Measurements from ENCODE around the gene BEND6. TPM values are rescaled to one million over a fixed set of nuclear protein-coding genes. Genes with fewer than 3 reads are reported as not detected.

The BEND6 gene
- total and polyA plus RNA-seq, 2 donors (not counting 1 experiment from before 2014, with no cell fraction given): 9.7 to 12.6 TPM

DNA sequence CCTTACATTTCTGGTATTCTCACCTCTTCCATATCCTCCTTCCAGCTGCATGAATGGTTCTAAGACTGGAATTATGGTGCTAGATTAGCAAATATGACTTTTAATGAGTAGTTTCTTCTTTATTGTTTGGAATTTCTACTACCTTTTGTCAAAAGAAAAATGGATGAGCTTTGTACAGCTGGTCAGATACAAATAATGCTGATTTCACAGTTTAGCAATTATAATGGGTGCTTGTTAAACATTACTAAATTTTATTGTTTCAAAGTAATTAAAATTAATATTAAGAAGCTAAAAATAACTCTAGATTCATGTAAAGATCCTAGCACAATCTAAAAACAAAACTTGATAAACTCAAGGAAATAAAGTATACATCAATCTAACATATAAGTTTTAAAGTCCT, 32.3 kb upstream of the BEND6 start:
- H3K27me3 ChIP-seq (ENCODE audit: control insufficient read depth, insufficient read depth, low read length): no peaks in the 10 kb centered on the region
- H3K27ac ChIP-seq (ENCODE audit: insufficient read depth, low read length): no peak overlapping the region
- no peak overlapping the region for H2AFZ ChIP-seq (ENCODE audit: low read length)
- DNase-seq (ENCODE audit: low read depth in 2 of 2): no peak
- H3K4me1 ChIP-seq (ENCODE audit: control insufficient read depth, extremely low read depth, insufficient read depth, low read length): peaks cover 2% of the 10 kb centered on the region
- peaks cover 6% of the 10 kb centered on the region for H3K79me2 ChIP-seq (ENCODE audit: control insufficient read depth, insufficient read depth, low read length)
- H4K20me1 ChIP-seq (ENCODE audit: control insufficient read depth, extremely low read depth, insufficient read depth, low read length): no peaks in the 10 kb centered on the region
- H3K9me3 ChIP-seq (ENCODE audit: control insufficient read depth, insufficient read depth, low read depth, low read length): no peaks in the 10 kb centered on the region
- no peak overlapping the region for H3K4me3 ChIP-seq (replicated peaks in 1 of 4; ENCODE audit: control extremely low read depth in 1 of 4, insufficient read depth in 1 of 4, low read depth in 3 of 4, low read length in 4 of 4)
- no peak overlapping the region for H3K4me2 ChIP-seq (ENCODE audit: extremely low read depth, insufficient read depth, low read length)
- no peak for TF ChIP-seq EZH2 (IDR thresholded peaks at IDR 0.05; ENCODE audit: low read length, missing control alignments)
- TF ChIP-seq, protein P1, sequence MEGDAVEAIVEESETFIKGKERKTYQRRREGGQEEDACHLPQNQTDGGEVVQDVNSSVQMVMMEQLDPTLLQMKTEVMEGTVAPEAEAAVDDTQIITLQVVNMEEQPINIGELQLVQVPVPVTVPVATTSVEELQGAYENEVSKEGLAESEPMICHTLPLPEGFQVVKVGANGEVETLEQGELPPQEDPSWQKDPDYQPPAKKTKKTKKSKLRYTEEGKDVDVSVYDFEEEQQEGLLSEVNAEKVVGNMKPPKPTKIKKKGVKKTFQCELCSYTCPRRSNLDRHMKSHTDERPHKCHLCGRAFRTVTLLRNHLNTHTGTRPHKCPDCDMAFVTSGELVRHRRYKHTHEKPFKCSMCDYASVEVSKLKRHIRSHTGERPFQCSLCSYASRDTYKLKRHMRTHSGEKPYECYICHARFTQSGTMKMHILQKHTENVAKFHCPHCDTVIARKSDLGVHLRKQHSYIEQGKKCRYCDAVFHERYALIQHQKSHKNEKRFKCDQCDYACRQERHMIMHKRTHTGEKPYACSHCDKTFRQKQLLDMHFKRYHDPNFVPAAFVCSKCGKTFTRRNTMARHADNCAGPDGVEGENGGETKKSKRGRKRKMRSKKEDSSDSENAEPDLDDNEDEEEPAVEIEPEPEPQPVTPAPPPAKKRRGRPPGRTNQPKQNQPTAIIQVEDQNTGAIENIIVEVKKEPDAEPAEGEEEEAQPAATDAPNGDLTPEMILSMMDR (conservative IDR thresholded peaks at IDR 0.05 in 1 of 2, IDR thresholded peaks at IDR 0.05 in 1 of 2; ENCODE audit: low read depth in 1 of 2, low read length in 2 of 2): no peak
- H3K9ac ChIP-seq (ENCODE audit: insufficient read depth, low read length): no peak overlapping the region
- H3K36me3 ChIP-seq (ENCODE audit: control insufficient read depth, insufficient read depth, low read length): no peaks in the 10 kb centered on the region

DNA sequence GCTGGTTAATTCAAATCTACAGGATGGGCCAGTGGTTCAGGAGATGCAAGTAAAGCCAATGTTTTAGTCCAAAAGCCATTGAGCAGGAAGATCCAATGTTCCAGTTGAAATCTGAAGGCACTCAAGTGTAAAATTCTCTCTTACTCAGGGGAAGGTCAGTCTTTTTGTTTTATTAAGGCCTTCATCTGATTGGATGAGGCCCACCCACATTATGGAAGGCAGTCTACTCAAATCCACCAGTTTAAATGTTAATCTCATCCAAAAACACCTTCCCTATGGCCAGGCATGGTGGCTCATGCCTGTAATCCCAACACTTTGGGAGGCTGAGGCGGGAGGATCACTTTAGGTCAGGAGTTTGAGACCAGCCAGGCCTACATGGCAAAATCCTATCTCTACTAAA, 31.3 kb upstream of the BEND6 start:
- no peaks in the 10 kb centered on the region for H3K36me3 ChIP-seq (ENCODE audit: control insufficient read depth, insufficient read depth, low read length)
- peaks cover 8% of the 10 kb centered on the region for H3K79me2 ChIP-seq (ENCODE audit: control insufficient read depth, insufficient read depth, low read length)
- no peaks in the 10 kb centered on the region for H3K9me3 ChIP-seq (ENCODE audit: control insufficient read depth, insufficient read depth, low read depth, low read length)
- H3K4me1 ChIP-seq (ENCODE audit: control insufficient read depth, extremely low read depth, insufficient read depth, low read length): peaks cover 6% of the 10 kb centered on the region
- H3K27me3 ChIP-seq (ENCODE audit: control insufficient read depth, insufficient read depth, low read length): no peaks in the 10 kb centered on the region
- no peaks in the 10 kb centered on the region for H4K20me1 ChIP-seq (ENCODE audit: control insufficient read depth, extremely low read depth, insufficient read depth, low read length)
- TF ChIP-seq EZH2 (IDR thresholded peaks at IDR 0.05; ENCODE audit: low read length, missing control alignments): no peak
- TF ChIP-seq, protein P1 (conservative IDR thresholded peaks at IDR 0.05 in 1 of 2, IDR thresholded peaks at IDR 0.05 in 1 of 2; ENCODE audit: low read depth in 1 of 2, low read length in 2 of 2): no peak
- H3K4me2 ChIP-seq (ENCODE audit: extremely low read depth, insufficient read depth, low read length): no peak overlapping the region
- H2AFZ ChIP-seq (ENCODE audit: low read length): no peak overlapping the region
- DNase-seq (ENCODE audit: low read depth in 2 of 2): no peak
- no peak overlapping the region for H3K27ac ChIP-seq (ENCODE audit: insufficient read depth, low read length)
- no peak overlapping the region for H3K9ac ChIP-seq (ENCODE audit: insufficient read depth, low read length)
- H3K4me3 ChIP-seq (replicated peaks in 1 of 4; ENCODE audit: control extremely low read depth in 1 of 4, insufficient read depth in 1 of 4, low read depth in 3 of 4, low read length in 4 of 4): no peak overlapping the region

DNA sequence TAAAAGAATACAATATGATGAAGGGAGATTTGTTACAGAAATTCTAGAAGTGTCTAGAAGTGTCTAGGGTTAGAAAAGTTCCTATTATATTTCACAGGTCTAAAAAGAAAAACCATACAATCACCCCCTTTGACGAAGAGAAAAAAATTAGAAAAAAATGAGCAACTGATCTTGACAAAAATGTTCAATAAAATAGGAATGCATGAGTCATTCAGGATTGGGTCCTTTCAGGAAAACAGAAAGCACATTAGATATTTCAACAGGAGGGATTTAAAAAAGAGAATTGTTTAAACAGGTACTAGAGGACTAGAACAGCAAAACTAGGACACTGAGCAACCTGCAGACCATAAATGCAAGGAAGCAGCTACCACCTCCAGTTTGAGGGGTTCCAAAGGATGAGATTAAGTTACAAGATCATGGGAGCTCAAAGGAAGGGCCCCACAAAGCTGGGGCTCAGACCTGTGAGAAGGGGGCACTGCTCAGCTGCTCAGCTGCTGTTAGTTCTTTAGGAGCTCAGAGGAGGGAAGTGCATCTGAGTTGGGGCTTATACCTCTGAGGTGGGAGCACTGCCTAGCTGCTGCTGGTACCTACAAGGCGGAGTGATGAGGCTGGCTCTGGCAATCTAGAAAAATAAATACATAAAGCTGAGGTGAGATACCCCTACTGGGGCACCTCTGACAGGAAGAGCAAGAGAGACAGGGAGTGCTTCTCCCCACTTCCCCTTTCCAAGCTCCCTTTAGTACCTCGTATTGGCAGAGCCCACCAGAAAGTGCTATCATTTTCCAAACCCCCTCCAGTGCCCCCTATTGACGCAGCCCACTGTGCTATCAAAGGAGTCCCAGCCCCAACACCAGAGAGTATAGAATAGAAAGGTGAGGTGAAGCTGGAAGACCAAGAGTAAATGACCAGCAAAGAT, 27.1 kb upstream of the BEND6 start:
- Histone ChIP-seq H3K36me3 (ENCODE audit: control insufficient read depth, insufficient read depth, low read length) (no peaks in the 10 kb centered on the region), H3K79me2 (ENCODE audit: control insufficient read depth, insufficient read depth, low read length) (peaks cover 8% of the 10 kb centered on the region), H3K27ac (ENCODE audit: insufficient read depth, low read length) (no peak overlapping the region), H2AFZ (ENCODE audit: low read length) (no peak overlapping the region), H3K9ac (ENCODE audit: insufficient read depth, low read length) (no peak overlapping the region), H3K9me3 (ENCODE audit: control insufficient read depth, insufficient read depth, low read depth, low read length) (no peaks in the 10 kb centered on the region), H4K20me1 (ENCODE audit: control insufficient read depth, extremely low read depth, insufficient read depth, low read length) (no peaks in the 10 kb centered on the region), H3K4me2 (ENCODE audit: extremely low read depth, insufficient read depth, low read length) (peak overlapping the region; percentile 39), H3K4me3 (replicated peaks in 1 of 4; ENCODE audit: control extremely low read depth in 1 of 4, insufficient read depth in 1 of 4, low read depth in 3 of 4, low read length in 4 of 4) (no peak overlapping the region), H3K4me1 (ENCODE audit: control insufficient read depth, extremely low read depth, insufficient read depth, low read length) (peaks cover 6% of the 10 kb centered on the region), H3K27me3 (ENCODE audit: control insufficient read depth, insufficient read depth, low read length) (no peaks in the 10 kb centered on the region)
- DNase-seq (ENCODE audit: low read depth in 2 of 2): peak; percentile 24 to 53
- TF ChIP-seq EZH2 (IDR thresholded peaks at IDR 0.05; ENCODE audit: low read length, missing control alignments): no peak
- TF ChIP-seq, protein P1 (conservative IDR thresholded peaks at IDR 0.05 in 1 of 2, IDR thresholded peaks at IDR 0.05 in 1 of 2; ENCODE audit: low read depth in 1 of 2, low read length in 2 of 2): no peak
